ENCODE data around the gene NR2C2AP. TPM values are rescaled to one million over a fixed set of nuclear protein-coding genes. Genes with fewer than 3 reads are reported as not detected.

NR2C2AP gene
- total RNA-seq, 4 donors from 2014 or later, result 13.5 to 21.3 (median 15.1) TPM

- H3K4me1 ChIP-seq, result peaks cover 5 to 52% (median 36%) of the 10 kb centered on the region in 4 donors
- H3K4me3 ChIP-seq, result peak overlapping the region in 1 of 4 donors; percentile 72
- WGBS, 2 donors, result 67 to 68% methylated on average over 5 of the region's 5 CpGs
Measured at GRCh38 chr19:19193926-19194325, 9.3 kb downstream of the NR2C2AP start.

GRCh38 chr19:19192910-19193423 lies 10.2 kb downstream of the NR2C2AP start:
- H3K27me3 ChIP-seq, result no peaks in the 10 kb centered on the region
- 1% methylated on average over 22 of the region's 22 CpGs for WGBS, 2 donors
- no peak for TF ChIP-seq POLR2A (IDR thresholded peaks at IDR 0.05)
- no peak for TF ChIP-seq CTCF (IDR thresholded peaks at IDR 0.05)
- no peak for TF ChIP-seq EP300 (IDR thresholded peaks at IDR 0.05)
- H3K4me3 ChIP-seq, result peak overlapping the region; percentile 72 to 78 (median 74)
- peak overlapping the region; percentile 73 to 98 (median 98) for H3K27ac ChIP-seq
- no peaks in the 10 kb centered on the region for H3K9me3 ChIP-seq
- H3K36me3 ChIP-seq, result peaks cover 0 to 25% (median 13%) of the 10 kb centered on the region in 3 donors
- DNase-seq (ENCODE audit: low spot score in 2 of 2), result no peak
- H3K4me1 ChIP-seq, result peaks cover 5 to 59% (median 36%) of the 10 kb centered on the region in 4 donors

More at GRCh38 chr19:19193926-19194325, 9.3 kb downstream of the NR2C2AP start:
- Histone ChIP-seq H3K36me3 (peaks cover 0 to 29% (median 18%) of the 10 kb centered on the region in 3 donors), H3K27me3 (no peaks in the 10 kb centered on the region), H3K27ac (peak overlapping the region in 3 of 4 donors; percentile 11 to 98 (median 98)), H3K9me3 (no peaks in the 10 kb centered on the region)
- no peak for DNase-seq (ENCODE audit: low spot score in 2 of 2)
- TF ChIP-seq POLR2A (IDR thresholded peaks at IDR 0.05), result no peak
- TF ChIP-seq EP300 (IDR thresholded peaks at IDR 0.05), result no peak
- no peak for TF ChIP-seq CTCF (IDR thresholded peaks at IDR 0.05)

GRCh38 chr19:19192078-19192882 lies 10.9 kb downstream of the NR2C2AP start, which contains the start of the genes BORCS8 and RFXANK:
Gene BORCS8 (minus strand): TSS chr19:19192152. CDS start chr19:19192117, 35 bp downstream.
Gene RFXANK (plus strand): TSS chr19:19192258. CDS start chr19:19193947, 1,689 bp downstream.
- peaks cover 5 to 59% (median 36%) of the 10 kb centered on the region in 4 donors for H3K4me1 ChIP-seq
- H3K4me3 ChIP-seq, result peak within 1 kb of the TSS; percentile 72 to 78 (median 74)
- peaks cover 0 to 23% (median 6%) of the 10 kb centered on the region in 3 donors for H3K36me3 ChIP-seq
- H3K27ac ChIP-seq, result peak within 1 kb of the TSS; percentile 98
- WGBS, 2 donors, result 0% methylated on average over 50 to 53 of the region's 53 CpGs
- peak; percentile 99 for DNase-seq (ENCODE audit: low spot score in 2 of 2)
- no peaks in the 10 kb centered on the region for H3K27me3 ChIP-seq
- H3K9me3 ChIP-seq, result no peaks in the 10 kb centered on the region
- TF ChIP-seq POLR2A (IDR thresholded peaks at IDR 0.05) (peak in 1 of 2 donors; percentile 66), EP300 (IDR thresholded peaks at IDR 0.05) (peak; percentile 78 to 89), CTCF (IDR thresholded peaks at IDR 0.05) (peak in 2 of 5 experiments; percentile 38 to 40)

GRCh38 chr19:19191768-19192077 lies 11.5 kb downstream of the NR2C2AP start:
- 1% methylated on average over 17 of the region's 17 CpGs for WGBS, 2 donors
- no peak for TF ChIP-seq POLR2A (IDR thresholded peaks at IDR 0.05)
- TF ChIP-seq EP300 (IDR thresholded peaks at IDR 0.05), result no peak
- no peak for TF ChIP-seq CTCF (IDR thresholded peaks at IDR 0.05)

GRCh38 chr19:19186742-19187141 lies 16.5 kb downstream of the NR2C2AP start:
- Histone ChIP-seq H3K4me3 (no peak overlapping the region), H3K27me3 (no peaks in the 10 kb centered on the region), H3K9me3 (no peaks in the 10 kb centered on the region), H3K36me3 (peaks cover 0 to 63% (median 0%) of the 10 kb centered on the region in 3 donors), H3K4me1 (peaks cover 5 to 41% (median 18%) of the 10 kb centered on the region in 4 donors), H3K27ac (no peak overlapping the region)
- 90 to 97% methylated on average over 13 to 14 of the region's 14 CpGs for WGBS, 2 donors
- no peak for DNase-seq (ENCODE audit: low spot score in 2 of 2)
- TF ChIP-seq CTCF (IDR thresholded peaks at IDR 0.05) (no peak), POLR2A (IDR thresholded peaks at IDR 0.05) (no peak), EP300 (IDR thresholded peaks at IDR 0.05) (no peak)

More at GRCh38 chr19:19191768-19192077, 11.5 kb downstream of the NR2C2AP start:
- H3K36me3 ChIP-seq, result peaks cover 0 to 23% (median under 1%) of the 10 kb centered on the region in 3 donors
- H3K27me3 ChIP-seq, result no peaks in the 10 kb centered on the region
- peak overlapping the region; percentile 98 for H3K27ac ChIP-seq
- H3K4me3 ChIP-seq, result peak overlapping the region; percentile 72 to 78 (median 74)
- peaks cover 5 to 59% (median 36%) of the 10 kb centered on the region in 4 donors for H3K4me1 ChIP-seq
- DNase-seq (ENCODE audit: low spot score in 2 of 2), result no peak
- no peaks in the 10 kb centered on the region for H3K9me3 ChIP-seq

Data from tibial nerve (tissue), 4 donors.